Measurements from ENCODE around the gene MACROD1.
A peak's percentile ranks its signal among the peaks of the same experiment; 100 is the strongest.

The MACROD1 gene

GRCh38 chr11:64178951-64179639, 13.2 kb upstream of the MACROD1 start:
- TF ChIP-seq, protein P1, sequence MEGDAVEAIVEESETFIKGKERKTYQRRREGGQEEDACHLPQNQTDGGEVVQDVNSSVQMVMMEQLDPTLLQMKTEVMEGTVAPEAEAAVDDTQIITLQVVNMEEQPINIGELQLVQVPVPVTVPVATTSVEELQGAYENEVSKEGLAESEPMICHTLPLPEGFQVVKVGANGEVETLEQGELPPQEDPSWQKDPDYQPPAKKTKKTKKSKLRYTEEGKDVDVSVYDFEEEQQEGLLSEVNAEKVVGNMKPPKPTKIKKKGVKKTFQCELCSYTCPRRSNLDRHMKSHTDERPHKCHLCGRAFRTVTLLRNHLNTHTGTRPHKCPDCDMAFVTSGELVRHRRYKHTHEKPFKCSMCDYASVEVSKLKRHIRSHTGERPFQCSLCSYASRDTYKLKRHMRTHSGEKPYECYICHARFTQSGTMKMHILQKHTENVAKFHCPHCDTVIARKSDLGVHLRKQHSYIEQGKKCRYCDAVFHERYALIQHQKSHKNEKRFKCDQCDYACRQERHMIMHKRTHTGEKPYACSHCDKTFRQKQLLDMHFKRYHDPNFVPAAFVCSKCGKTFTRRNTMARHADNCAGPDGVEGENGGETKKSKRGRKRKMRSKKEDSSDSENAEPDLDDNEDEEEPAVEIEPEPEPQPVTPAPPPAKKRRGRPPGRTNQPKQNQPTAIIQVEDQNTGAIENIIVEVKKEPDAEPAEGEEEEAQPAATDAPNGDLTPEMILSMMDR (IDR thresholded peaks at IDR 0.05; ENCODE audit: low read depth, low read length, missing control alignments): no peak
- no peak for DNase-seq (ENCODE audit: low read depth)
- no peak overlapping the region for H3K4me3 ChIP-seq (ENCODE audit: low read depth, low read length)
- in situ Hi-C loops (cut with HindIII; ENCODE audit: low sequenced_read_pairs): no loop called here

DNA sequence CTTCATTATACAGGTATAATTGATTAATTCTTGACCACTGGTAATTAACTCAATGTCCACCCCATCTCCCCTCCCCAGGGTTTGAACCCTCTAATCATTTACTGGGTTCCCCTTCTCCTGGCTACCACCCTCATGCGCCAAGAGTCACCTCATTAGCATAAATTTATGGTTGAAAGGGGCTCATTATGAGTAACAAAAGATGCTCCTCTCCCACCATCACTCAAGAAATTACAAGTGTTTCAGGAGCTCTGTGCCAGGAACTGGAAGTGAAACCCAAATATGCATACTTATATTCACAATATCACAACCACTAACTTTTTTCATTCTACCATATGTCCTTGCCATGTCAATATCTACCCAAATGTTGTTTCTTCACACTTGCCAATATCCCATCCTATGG, 12.3 kb upstream of the MACROD1 start:
- H3K4me3 ChIP-seq (ENCODE audit: low read depth, low read length): no peak overlapping the region
- in situ Hi-C loops (cut with HindIII; ENCODE audit: low sequenced_read_pairs): no loop called here
- DNase-seq (ENCODE audit: low read depth): no peak
- TF ChIP-seq, protein P1 (IDR thresholded peaks at IDR 0.05; ENCODE audit: low read depth, low read length, missing control alignments): no peak

DNA sequence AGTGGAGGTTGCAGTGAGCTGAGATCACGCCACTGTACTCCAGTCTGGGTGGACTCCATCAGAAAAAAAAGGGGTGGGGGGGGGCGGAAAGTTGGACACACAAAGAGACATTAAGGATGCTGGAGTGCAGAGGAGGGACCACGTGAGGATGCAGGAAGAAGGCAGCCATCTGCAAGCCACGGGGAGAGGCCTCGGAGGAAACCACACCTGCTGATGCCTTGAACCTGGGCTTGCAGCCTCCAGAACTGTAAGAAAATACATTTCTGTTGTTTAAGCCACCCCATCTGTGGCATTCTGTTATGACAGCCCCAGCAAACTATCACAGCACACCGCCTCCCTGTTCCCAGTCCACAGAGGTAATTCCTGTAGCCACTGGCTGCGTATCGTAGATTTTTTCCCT, 10.8 kb upstream of the MACROD1 start:
- no peak for DNase-seq (ENCODE audit: low read depth)
- no peak overlapping the region for H3K4me3 ChIP-seq (ENCODE audit: low read depth, low read length)
- in situ Hi-C loops (cut with HindIII; ENCODE audit: low sequenced_read_pairs): no loop called here
- TF ChIP-seq, protein P1 (IDR thresholded peaks at IDR 0.05; ENCODE audit: low read depth, low read length, missing control alignments): no peak

- no peak for DNase-seq (ENCODE audit: low read depth)
- TF ChIP-seq, protein P1 (IDR thresholded peaks at IDR 0.05; ENCODE audit: low read depth, low read length, missing control alignments): no peak
- no peak overlapping the region for H3K4me3 ChIP-seq (ENCODE audit: low read depth, low read length)
These were observed 7.9 kb upstream of the MACROD1 start for GRCh38 chr11:64173616-64174355.

DNA sequence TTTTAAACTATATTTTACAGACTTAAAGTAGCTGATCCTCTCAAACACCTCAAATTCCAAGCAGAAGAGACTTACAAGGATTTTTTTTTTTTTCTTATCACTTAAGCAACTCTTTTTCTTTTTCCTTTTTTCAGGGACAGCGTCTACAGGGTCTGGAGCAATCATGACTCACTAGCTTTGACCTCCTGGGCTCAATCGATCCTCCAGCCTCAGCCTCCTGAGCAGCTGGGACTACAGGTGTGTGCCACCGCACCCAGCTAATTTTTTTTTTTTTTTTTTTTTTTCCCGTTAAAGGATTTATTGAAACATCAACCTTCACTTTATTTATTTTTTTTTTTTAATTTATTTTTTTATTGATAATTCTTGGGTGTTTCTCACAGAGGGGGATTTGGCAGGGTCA, 4.5 kb upstream of the MACROD1 start:
- TF ChIP-seq, protein P1 (IDR thresholded peaks at IDR 0.05; ENCODE audit: low read depth, low read length, missing control alignments): no peak
- in situ Hi-C loops (cut with HindIII; ENCODE audit: low sequenced_read_pairs): no loop called here
- no peak for DNase-seq (ENCODE audit: low read depth)
- no peak overlapping the region for H3K4me3 ChIP-seq (ENCODE audit: low read depth, low read length)

More at GRCh38 chr11:64173616-64174355, 7.9 kb upstream of the MACROD1 start:
- in situ Hi-C loops (cut with HindIII; ENCODE audit: low sequenced_read_pairs): no loop called here

DNA sequence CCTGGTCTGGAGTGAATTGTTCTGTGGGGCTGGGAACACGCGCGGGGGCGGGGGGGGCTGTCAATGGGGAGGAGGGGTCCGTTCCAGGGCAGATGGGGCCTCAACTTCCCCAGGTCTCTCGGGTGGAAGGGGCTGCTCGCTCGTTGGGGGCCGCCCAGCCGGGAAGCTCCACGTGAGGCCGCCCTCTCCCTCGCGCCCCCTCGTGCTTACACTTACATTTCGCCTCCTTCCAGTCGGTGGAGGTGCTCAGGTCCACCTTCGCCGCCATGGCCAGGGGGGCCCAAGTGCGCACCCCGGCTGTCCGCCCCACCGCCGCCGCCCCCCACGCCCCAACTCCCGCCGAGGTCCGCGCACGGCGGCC, 452 bp downstream of the MACROD1 start:
- TF ChIP-seq, protein P1 (IDR thresholded peaks at IDR 0.05; ENCODE audit: low read depth, low read length, missing control alignments): peak; percentile 12
- DNase-seq (ENCODE audit: low read depth): no peak
- in situ Hi-C loops (cut with HindIII; ENCODE audit: low sequenced_read_pairs): no loop called here
- H3K4me3 ChIP-seq (ENCODE audit: low read depth, low read length): peak overlapping the region; percentile 68
